Measurements from ENCODE around the gene HMOX2.

The HMOX2 gene

DNA sequence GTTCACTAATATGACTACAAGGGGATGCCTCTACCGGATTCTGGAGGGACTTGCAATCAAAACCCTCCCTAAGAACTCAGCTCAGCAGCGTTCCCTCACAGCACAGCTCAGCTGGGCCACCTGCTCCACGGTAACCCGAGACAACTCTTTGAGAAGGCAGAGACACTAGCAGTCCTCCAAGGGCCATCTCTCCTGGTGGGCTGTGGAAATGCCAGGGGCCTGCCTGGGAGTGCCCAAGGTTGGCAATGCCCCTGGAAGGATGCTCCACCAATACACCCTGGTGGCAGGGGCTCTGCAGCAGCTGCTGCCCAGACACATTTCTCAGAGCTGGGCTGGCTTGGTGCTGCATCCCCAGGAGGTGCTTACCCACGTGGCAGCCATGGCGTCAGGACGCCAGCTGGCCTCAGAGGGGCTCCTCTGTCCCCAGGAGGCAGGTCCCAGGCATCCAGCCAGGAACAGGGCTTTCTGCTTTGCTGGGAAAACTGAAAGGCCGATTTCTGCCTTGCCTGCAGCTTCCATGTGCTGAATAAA, 45.9 kb downstream of the HMOX2 start:
- DNase-seq: peak in 54 of 56 donors; percentile 32 to 92 (median 73)

DNA sequence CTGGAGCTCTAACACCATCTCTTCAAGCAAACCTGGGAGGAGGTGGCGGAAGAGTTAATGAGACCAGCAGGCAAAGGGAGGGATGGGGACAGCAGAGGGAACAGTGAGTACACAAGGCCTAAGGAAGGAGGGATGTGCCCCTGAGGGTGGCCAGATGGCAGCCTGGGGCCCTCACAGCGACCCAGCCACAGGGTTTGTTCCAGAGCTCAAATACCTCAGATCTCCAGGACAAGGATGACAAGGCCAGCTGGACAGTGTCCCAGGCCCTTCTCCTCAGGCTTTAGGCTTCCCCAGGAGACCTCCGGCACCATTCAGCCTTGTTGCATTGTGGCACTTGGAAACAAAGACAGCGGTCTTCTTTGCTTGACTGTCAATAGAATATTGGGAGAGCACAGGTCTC, 47.5 kb downstream of the HMOX2 start:
- DNase-seq: peak in 11 of 56 donors; percentile 13 to 68 (median 47)

DNA sequence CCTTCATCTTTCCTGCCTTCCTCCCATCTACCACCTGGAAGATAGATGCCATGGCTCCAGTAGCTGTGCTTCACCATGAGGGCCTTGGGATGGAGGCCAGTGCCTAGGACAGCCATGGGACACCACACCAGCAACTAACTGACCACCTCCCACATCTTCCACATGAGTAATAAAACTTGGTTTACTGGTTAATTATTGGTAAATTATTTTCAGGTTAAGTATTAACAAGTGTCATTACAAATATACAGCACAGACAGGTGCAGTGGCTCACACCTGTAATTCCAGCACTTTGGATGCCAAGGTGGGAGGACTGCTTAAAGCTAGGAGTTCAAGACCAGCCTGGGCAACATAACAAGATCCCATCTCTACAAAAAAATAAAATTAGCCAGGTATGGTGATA, 48.4 kb downstream of the HMOX2 start:
- DNase-seq: no peak

DNA sequence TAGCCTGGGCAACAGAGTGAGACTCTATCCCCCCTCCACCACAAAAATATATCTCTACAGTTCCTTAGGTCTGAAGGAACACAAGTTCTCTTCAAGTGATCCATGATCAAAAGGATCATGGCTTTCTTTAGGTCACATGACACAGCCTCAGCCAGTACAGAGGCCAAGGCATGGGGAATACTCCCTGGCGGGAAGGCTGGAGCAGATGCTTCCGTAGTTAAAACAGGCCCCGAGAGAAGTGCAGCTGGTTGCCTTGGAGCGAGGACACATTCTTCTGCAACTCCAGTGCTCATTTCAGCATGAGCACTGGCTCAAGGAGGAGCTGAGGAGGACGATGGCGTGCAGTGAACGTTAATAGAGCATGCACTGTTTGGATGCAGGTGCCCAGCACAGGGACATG, 48.9 kb downstream of the HMOX2 start:
- peak in 6 of 56 donors; percentile 21 to 54 (median 35) for DNase-seq

DNA sequence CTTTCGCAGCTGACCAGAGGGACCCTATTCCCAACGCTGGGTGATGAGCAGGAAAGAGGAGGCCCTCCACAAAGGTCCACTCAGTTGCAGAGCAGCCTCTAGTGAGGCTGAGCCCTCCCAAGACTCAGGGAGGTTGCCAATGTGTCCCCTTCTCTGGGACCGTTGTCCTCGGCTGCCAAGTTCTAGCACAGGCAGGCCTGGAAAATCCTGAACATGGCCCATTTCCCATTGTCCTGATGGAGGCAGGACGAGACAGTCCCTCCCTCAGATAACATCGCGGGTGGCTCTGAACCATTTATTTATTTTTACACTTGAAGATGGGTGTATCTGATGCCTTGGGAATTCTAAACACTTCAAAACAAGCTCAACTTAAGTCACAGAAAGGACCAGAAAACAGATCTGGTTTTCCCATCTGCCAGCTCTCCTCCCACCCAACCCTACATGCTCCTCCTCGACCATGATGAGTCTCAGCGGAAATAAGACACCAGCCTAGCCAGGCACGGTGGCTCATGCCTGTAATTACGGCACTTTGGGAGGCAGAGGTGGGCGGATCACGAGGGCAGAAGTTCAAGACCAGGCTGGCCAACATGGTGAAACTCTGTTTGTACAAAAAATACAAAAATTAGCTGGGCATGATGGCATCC, 49.6 kb downstream of the HMOX2 start:
- DNase-seq: no peak

DNA sequence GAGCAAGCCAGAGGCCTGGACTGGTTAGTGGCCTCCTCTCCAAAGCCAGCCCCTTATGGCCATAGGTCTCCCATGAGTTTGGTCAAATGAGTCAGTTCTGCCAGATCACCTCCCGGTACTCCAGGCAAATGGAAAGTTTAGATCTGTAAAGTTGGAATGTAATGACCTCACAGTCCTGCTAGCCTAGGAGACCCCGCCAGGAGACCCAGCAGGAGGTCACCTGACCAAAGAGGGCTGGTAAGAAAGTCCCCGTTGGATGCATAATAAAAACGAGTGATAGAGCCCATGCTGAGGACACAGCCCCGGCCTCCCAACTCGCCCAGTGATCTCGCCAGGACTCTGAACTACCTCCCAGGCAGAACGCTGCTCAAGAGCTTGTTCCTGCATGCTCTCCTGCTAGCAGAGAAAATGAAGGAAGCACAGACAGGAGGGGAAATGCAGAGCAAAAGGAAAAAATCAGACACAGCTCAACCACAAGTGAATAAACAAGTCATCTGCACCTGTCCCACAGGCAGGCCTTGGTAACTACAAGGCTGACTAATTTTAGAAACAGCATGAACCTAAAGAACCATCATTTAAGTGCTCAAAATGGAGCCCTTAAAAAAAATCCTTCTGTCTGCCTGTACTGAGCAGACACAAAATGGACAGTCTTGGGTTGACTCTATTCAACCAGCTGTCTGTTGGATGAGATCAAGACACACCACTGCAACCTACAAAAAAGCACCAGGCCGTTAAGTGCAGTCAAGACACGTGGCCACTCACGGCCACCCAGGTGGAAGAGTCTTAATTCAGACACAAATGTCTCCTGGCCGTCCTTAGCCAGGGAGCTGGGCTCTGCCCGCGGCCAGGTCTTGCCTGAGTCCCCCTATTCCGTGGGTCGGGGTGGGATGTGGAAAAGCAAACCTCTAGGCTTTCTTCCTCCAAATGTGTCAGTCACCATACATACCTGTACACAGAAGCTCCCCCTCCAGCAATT, 53.2 kb downstream of the HMOX2 start:
- DNase-seq: no peak

DNA sequence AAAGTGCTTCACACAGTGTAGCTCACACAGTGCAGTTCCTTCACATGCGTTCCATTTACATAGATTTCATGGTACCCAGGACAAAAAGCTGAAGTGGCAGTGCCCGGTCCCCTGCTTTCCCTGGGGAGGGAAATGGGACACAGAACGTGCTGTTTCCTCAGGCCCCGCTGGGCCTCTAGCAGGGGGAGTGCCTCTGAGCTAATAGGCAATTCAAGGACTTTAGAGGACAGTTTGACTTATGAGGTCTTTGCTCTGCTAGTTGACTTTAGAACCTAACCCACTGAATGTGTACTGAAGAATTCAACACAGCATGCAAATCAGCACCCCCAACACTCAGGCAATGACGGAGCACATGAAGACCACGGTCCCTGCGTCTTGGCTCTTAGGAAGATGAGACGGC, 55.6 kb downstream of the HMOX2 start:
- no peak for DNase-seq

DNA sequence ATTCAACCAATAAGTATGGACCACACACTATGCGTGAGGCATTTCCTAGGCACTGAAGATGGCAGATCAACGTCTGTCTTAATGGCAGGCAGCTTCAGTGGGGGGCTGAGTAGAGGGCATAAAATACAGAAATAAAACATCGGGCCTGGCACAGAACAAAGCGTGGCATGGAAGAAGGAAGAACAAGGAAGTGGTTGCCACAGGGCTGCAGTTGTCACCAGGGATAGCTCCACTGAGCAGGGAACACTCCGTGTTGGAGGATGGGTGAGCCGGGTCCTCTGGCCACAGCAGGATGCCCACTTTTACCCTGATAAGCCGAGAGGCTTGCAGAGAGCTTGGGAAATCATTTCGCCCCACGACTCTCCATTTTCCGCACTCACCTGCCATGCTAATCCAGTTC, 56.0 kb downstream of the HMOX2 start:
- DNase-seq: no peak

DNA sequence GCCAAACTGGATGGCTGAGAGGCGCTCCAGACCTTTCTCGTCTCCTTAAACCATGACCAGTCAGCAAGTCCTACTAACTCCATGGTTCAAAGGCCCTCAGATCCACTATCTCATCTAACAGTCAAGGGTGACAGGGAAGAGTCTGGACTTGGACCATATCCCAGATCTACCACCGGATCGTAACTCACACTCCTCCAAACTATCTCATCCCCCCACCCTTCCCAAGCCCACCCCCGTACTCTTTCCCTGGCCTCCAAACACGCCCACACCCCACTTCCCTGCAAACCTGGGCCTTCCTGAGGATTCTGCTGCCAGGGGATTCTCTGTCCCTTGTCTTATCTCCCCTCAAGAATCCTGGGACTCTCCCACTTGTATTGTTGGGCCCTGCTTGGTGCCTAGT, 57.3 kb downstream of the HMOX2 start:
- no peak for DNase-seq

DNA sequence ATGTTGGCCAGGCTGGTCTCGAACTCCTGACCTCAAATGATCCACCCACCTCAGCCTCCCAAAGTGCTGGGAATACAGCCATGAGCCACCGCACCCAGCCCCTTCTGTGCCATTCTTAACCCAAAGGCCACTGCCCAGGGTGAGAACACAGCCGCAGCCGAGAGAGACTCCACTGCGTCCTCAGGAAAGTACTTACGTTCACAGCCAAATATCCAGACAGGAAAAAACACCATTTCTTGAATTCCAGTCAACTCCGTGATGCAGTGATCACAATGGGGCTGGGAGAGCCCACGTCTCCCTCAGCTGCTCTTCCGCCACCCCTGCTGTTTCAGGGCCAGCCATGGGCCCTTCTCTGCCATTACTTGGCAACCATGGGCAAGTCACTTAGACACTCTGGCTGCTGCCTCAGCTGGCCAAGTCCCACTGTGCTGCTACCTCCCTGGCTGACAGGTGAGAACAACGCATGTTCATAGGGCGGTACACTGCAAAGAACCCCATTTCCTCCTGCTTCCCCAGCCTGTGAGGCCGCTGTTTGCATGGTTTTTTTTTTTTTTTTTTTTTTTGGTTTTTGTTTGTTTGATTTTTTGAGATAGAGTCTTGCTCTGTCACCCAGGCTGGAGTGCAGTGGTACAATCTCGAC, 58.1 kb downstream of the HMOX2 start:
- no peak for DNase-seq

DNA sequence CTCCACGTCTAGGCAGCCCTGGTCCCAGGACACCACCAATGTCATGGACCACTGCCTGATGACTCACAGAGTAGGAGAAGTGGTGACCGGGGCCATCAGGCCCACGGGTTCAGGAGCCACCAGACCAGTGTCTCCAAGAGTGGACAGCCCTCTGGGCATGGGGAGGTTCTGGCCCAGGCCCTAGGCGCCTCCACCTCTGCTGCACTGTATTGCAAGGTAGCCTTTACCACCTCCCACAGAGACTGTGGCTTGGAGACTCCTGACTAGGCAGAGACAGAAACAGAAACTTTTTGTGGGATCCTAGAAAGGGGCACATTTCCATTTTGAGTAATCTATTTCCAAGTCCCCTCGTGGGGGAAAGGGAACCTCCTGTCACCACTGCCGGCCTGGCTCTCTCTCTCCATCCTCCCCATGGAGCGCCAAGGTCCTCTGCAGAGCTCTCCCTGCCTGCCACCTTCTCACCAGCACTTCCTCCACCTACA, 59.5 kb downstream of the HMOX2 start:
- DNase-seq: no peak

DNA sequence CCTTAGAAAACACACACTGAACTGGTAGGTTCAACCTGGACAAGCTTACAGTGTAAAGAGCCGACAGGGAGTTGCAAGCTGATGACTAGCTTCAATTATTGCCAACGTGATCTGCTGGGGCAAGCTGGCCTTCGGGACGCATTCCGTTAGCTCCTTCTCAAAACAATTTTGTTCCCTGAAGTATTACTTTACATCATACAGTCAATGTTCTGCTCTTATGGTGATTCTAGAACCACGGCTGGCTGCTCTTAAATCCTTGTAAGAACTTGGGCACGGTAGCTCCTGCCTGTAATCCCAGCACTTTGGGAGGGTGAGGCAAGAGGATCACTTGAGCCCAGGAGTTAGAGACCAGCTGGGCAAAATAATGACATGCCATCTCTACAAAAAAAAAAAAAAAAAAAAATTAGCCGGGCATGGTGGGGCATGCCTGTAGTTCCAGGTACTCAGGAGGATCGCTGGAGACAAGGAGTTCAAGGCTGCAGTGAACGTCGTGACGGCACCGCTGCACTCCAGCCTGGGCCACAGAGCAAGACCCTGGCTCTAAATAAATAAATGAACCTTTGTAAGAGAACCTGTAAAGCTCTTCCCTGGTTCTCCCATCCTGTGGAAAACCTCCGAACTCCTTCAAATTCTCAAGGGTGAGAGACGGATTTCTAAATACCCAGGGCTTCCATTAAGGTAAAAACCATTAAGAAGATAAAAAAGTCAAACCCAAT, 60.4 kb downstream of the HMOX2 start:
- DNase-seq: no peak

DNA sequence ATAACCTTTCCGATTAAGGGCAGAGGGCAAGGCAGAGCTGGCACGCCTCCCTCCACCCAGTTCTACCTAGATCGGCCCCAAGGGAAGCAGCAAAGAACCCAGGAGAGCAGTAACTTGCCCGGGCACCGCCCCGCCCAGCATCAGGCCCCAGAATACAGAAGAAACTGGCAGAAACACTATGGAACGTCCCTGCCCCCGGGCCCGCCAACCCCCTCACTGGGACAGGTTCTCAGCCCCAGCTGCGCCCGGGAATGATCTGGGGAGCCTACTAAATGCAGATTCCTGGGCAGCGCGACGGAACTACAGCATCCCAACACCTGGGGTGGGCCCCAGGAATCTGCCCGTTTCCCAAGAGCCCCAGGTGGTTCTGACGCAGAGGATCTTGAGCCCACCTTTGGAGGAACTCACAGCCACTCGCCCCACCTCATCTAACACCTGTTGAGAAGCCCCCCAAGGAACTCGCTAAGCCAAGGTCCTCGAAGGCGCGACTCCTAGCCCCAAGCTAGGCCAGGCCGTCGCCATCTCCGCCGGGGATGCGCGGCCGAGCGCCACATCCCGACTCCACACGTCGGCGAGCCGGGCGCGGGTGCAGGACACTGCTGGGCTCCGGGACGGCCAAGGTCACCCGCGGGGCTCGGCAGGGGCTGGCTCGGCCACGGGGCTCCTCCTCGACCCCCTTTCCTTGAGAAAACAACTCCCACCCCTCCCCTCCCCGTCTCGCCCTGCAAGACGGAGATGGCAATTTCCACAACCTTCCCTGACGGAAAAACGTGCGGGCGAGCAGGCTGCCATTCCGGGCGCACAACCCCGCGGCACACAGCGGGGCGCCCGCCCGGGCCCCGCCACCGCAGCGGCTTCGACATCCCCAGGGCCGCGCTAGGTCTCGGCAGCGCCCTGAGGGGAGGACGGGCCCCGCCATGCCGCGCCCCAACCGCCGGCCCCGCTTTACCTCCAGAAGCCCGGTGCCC, 61.5 kb downstream of the HMOX2 start:
- DNase-seq: peak in 17 of 56 donors; percentile 16 to 66 (median 44)

DNA sequence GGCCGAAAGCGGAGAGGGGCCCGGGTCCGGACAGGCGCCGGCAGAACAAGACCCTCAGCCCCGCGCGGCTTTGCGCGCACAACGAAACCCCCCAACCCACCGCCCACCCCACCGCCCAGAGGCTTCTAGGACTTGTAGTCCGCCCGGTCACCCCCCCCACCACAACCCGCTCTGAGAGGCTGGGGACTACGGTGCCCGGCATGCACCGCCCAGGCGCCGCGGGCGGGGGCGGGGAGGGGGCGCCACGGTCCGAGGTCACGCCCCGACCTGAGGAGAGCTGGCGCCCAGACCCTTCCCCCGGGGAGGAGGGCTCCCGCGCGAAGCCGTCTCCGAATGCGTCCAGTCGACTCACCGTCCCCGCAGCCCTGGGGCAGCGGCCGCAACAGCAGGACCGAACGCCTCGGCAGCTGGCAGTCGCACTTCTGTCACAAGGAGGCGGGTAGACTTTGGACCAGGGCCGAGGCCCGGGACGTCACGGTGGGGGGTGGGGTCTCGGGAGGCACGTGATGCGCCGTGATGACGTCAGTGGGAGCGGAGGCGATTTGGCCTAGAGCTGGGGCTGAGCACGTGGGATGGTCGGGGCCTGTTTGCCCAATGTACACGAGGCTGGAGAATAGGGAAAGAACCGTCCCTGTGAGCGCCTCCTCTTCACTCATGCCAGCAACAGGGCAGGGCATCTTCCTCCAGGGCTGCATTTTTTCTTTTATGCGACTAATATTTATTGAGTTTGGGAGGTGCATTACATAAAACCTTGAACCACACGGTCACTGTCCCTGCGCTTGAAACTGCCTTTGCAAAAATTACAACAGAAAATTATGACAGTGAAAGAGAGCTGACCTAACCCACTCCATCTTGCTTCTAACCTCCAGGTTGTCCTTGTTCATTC, 62.4 kb downstream of the HMOX2 start, which contains the start of gene CDIP1:
CDIP1 (minus strand) TSS at position 424 of the 886 bp plus-strand sequence. CDS start 24,643 bp downstream, outside the sequence.
- DNase-seq: peak in 55 of 56 donors; percentile 75 to 98 (median 95)

DNA sequence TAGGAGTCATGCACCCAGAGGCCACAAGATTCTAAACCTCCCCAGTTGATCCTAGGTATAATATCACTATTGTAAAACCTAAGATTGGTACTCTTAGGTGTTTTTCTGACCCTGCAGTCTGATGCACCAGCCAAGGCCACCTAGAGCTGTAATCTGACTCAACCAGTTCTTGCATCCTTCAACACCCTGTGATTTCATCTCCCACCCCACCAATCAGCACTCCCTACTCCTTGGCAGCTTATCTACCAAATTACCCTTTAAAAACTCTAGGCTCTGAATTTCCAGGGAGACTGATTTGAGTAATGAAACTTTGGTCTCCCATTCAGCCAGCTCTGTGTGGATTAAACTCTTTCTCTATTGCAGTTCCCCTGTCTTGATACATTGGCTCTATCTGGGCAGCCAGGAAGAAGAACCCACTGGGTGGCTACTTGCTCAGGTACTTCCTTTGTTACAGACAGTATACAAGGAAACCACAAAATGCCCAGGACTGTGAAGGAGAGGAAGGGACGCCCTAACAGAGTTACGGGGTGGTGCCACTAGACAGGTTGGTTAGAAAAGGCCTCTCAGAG, 63.6 kb downstream of the HMOX2 start:
- no peak for DNase-seq

DNA sequence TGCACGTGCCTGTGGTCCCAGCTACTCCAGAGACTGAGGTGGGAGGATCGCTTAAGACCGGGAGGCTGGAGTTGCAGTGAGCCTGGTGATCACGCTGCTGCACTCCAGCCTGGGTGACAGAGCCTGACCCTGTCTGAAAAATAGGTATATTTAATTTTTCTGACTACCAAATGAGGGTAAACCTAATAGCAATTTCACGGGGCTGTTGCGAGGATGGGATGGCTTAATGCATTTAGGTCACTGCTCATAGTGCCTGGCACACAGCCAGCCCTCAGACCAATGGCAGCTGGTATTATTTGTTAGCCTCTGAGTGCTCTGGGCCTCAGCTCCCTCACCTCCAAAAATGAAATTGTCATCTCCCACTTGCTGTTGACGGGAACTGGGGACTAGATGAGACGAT, 68.3 kb downstream of the HMOX2 start:
- no peak for DNase-seq

DNA sequence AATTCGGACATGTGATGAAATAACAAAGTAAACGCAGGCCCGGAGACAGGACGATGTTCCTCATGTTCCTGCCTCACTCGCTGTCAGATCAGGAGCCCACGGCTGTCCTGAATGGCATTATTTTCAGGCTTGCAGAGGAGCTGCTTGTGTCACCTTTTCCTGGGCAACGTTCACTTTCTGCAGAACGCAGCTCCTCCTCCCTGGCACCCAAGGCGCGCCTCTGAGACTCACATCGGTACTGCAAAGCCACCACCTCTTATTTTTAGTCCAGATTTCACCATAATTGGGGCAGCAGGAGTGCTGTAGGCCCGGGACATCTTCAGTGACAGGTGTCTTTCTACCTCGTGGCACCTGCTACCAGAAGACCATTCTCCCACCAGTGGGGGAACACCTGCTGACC, 71.9 kb downstream of the HMOX2 start:
- DNase-seq: no peak

DNA sequence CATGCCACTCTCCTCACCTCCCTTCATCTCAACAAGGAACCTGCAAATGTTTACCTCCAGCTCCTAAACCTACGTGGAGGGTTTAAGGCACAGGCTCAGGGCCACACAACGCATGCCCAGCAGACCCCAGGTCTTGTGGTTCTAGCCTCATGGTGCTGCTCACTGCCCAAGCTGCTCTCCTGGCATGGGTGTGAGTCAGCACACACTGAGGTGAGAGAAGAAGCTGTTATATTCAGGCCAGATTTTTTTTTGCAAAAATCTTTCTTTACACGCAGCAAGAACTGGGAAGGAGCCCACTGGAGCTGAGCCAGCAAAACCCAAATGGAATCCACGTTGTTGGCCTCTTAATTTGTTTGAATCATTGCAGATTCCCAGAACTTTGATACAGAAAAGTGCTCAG, 74.4 kb downstream of the HMOX2 start:
- DNase-seq: no peak
